GM12872 (cell line): ENCODE measurements around the gene EID1.

Experiments
- TF ChIP-seq, protein P1 (sequence below): IDR thresholded peaks from 3 replicates; pipeline ENCODE4 v1.5.1; 2011; ENCODE audit warnings: low read depth, mild to moderate bottlenecking, low read length, moderate library complexity; ENCODE audit not compliant: insufficient read depth

The EID1 gene

GRCh38 chr15:48845123-48845522, 32.8 kb upstream of the EID1 start:
- TF ChIP-seq, protein P1, sequence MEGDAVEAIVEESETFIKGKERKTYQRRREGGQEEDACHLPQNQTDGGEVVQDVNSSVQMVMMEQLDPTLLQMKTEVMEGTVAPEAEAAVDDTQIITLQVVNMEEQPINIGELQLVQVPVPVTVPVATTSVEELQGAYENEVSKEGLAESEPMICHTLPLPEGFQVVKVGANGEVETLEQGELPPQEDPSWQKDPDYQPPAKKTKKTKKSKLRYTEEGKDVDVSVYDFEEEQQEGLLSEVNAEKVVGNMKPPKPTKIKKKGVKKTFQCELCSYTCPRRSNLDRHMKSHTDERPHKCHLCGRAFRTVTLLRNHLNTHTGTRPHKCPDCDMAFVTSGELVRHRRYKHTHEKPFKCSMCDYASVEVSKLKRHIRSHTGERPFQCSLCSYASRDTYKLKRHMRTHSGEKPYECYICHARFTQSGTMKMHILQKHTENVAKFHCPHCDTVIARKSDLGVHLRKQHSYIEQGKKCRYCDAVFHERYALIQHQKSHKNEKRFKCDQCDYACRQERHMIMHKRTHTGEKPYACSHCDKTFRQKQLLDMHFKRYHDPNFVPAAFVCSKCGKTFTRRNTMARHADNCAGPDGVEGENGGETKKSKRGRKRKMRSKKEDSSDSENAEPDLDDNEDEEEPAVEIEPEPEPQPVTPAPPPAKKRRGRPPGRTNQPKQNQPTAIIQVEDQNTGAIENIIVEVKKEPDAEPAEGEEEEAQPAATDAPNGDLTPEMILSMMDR: no peak

DNA sequence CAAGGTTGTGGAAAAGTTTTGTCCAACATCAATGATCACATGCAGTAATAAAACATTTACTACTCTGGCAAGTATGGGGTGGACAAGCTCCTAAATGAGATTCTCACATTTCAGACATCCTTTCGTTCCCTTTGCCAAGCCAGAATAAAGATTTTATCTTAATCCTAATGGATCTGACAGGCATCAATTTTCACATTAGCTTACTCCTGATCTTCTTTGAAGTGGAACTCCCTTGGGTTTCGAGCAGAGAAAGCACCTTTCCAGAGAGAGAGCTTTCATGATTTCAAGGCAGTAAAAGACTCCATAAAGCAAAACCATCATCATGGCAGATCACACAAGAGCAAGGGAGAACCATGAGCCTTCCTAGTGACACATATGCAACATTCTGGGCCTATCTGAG, 27.3 kb upstream of the EID1 start:
- TF ChIP-seq, protein P1: no peak

DNA sequence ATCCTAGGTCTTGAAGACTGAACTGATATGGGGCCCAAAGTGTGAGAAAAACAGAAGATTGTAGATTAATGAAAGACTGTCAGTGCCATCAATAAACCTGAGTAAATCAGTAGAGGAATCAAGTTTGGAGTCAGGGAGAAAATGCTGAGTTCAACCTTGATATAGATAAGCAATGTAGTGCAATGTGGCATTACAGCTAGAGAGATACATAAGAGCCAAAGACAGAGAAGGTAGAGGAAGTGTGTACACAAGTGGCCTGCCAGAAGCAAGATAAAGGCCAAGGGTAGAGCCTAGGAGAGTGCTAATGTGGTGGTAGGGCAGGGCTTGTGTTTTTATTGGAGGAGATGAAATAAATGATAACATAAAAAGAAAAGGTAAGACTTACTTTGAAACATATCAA, 26.0 kb upstream of the EID1 start:
- TF ChIP-seq, protein P1: no peak

- TF ChIP-seq, protein P1: peak; percentile 15; the same call in 1 of the 3 replicates
Observed at GRCh38 chr15:48855501-48856440, 22.2 kb upstream of the EID1 start.

- TF ChIP-seq, protein P1: no peak
Observed at GRCh38 chr15:48856942-48857341, 21.0 kb upstream of the EID1 start.

DNA sequence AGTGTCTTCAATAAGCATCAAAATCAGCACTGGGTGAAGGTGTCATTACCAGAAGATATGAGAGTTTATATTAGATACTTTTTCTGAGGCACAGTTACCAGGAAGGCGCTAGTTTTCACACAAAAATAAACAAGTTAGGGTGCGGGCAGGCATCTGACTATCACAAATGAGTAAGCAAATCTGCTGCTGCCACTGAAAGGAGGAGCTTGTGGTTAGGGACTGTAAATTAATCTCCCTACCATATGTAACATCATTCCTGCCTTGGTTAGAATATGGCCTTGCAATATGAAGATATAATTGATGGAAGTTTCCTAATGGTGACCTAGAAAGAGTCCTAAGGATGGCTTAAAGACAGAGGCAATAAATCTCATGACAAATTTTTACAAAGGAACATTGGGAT, 19.5 kb upstream of the EID1 start:
- TF ChIP-seq, protein P1: no peak

- TF ChIP-seq, protein P1: no peak
Observed at GRCh38 chr15:48859426-48859825, 18.5 kb upstream of the EID1 start.
